H1 (cell line): ENCODE data around the gene POLD4. TPM values are rescaled to one million over a fixed set of nuclear protein-coding genes. Genes with fewer than 3 reads are reported as not detected.

Experiments used
- CTCF ChIA-PET: fragments of 300-600 bp; sonication (Branson Sonifier 250); formaldehyde crosslinking; loops from one replicate; lab custom pipeline; 2021; ENCODE audit not compliant: partially characterized antibody; lab: Charles Lee
- POLR2A ChIA-PET: fragments of 300-600 bp; sonication (Branson Sonifier 250); formaldehyde crosslinking; loops from one replicate; lab custom pipeline; 2021; ENCODE audit warnings: inconsistent platforms; ENCODE audit not compliant: partially characterized antibody; lab: Charles Lee
- DNase-seq, 2 experiments: peaks; one replicate each; pipeline versions ENCODE4 v3.0.0 to v3.0.0-alpha.2; 2010 to 2022; ENCODE audit warnings: low spot score in 2 of 2, low read depth in 1 of 2, mixed read lengths in 1 of 2
- FAIRE-seq: peaks from 2 replicates; lab custom pipeline; 2011; peaks lifted over from hg19 to GRCh38; lab: Jason Lieb, UNC
- H2AFZ ChIP-seq: 2 replicates; pipeline ENCODE4 v1.8.1; 2012; ENCODE audit warnings: low read length, inconsistent platforms
- H2AK5ac ChIP-seq: 2 replicates; pipeline ENCODE4 v1.6.1; 2013; ENCODE audit warnings: low read depth, low read length
- H2BK120ac ChIP-seq: replicated peaks from 2 replicates; pipeline ENCODE3; 2013; ENCODE audit warnings: low read depth, low read length, inconsistent platforms
- H2BK12ac ChIP-seq: 2 replicates; pipeline ENCODE4 v1.6.1; 2013; ENCODE audit warnings: low read depth, low read length
- H2BK15ac ChIP-seq: 2 replicates; pipeline ENCODE4 v1.6.1; 2013; ENCODE audit warnings: low read length
- H2BK20ac ChIP-seq: 2 replicates; pipeline ENCODE4 v1.6.1; 2013; ENCODE audit warnings: low read length
- H2BK5ac ChIP-seq: 2 replicates; pipeline ENCODE4 v1.6.1; 2013; ENCODE audit warnings: low read depth, low read length
- H3K14ac ChIP-seq: 2 replicates; pipeline ENCODE4 v1.6.1; 2013; ENCODE audit warnings: inconsistent platforms; ENCODE audit not compliant: insufficient read length
- H3K18ac ChIP-seq: 2 replicates; pipeline ENCODE4 v1.6.1; 2013; ENCODE audit warnings: low read length; ENCODE audit errors: extremely low read depth
- H3K23ac ChIP-seq: 2 replicates; pipeline ENCODE4 v1.6.1; 2013; ENCODE audit warnings: inconsistent platforms; ENCODE audit not compliant: insufficient read length
- H3K23me2 ChIP-seq: 2 replicates; pipeline ENCODE4 v1.6.1; 2013; ENCODE audit warnings: low read depth, low read length
- H3K27ac ChIP-seq: 2 replicates; pipeline ENCODE4 v1.6.1; 2011; ENCODE audit warnings: low read depth, low read length, inconsistent platforms
- H3K27me3 ChIP-seq, 4 experiments: replicated peaks in 1 of 4; 1 replicate in 1 of 4; 2 replicates in 3 of 4; pipeline versions ENCODE4 v1.6.1 to v1.8.1; 2011 to 2013; ENCODE audit warnings: low read length in 3 of 4, mild to moderate bottlenecking in 3 of 4, inconsistent platforms in 2 of 4, mixed read lengths in 2 of 4, moderate library complexity in 1 of 4; ENCODE audit not compliant: control insufficient read depth in 3 of 4, insufficient read depth in 3 of 4; ENCODE audit errors: extremely low read depth in 1 of 4
- H3K36me3 ChIP-seq, 4 experiments: 2 replicates each; pipeline versions ENCODE4 v1.6.1 to v1.8.1; 2011 to 2013; ENCODE audit warnings: mild to moderate bottlenecking in 4 of 4, low read length in 3 of 4, moderate library complexity in 2 of 4, control low read depth in 1 of 4, inconsistent platforms in 1 of 4; ENCODE audit not compliant: insufficient read depth in 4 of 4, control insufficient read depth in 2 of 4
- H3K4ac ChIP-seq: replicated peaks from 2 replicates; pipeline ENCODE3; 2013; ENCODE audit warnings: low read length, low read depth, mixed read lengths, inconsistent platforms; ENCODE audit not compliant: insufficient read length
- H3K4me1 ChIP-seq, 4 experiments: replicated peaks in 1 of 4; 1 replicate in 1 of 4; 2 replicates in 3 of 4; pipeline versions ENCODE4 v1.6.1 to v1.8.1; 2011 to 2013; ENCODE audit warnings: low read length in 3 of 4, inconsistent platforms in 2 of 4, mixed read lengths in 1 of 4; ENCODE audit not compliant: insufficient read depth in 4 of 4, control insufficient read depth in 3 of 4
- H3K4me2 ChIP-seq, 2 experiments: 2 replicates each; pipeline versions ENCODE4 v1.6.1 to v1.8.1; 2011 to 2013; ENCODE audit warnings: low read depth in 2 of 2, low read length in 2 of 2, control low read depth in 1 of 2, inconsistent platforms in 1 of 2, mild to moderate bottlenecking in 1 of 2; ENCODE audit not compliant: insufficient read depth in 1 of 2
- H3K4me3 ChIP-seq, 4 experiments: fragments of 200-600, 300-600 bp in 1 of 4; sonication (generic), shearing (Covaris generic), sonication (Bioruptor Twin) in 1 of 4; 2 replicates each; pipeline versions ENCODE4 v1.5.1 to v1.8.1; 2011 to 2016; ENCODE audit warnings: low read length in 4 of 4, low read depth in 3 of 4, control low read depth in 2 of 4, inconsistent platforms in 2 of 4, mild to moderate bottlenecking in 2 of 4, mixed read lengths in 1 of 4, moderate library complexity in 1 of 4; ENCODE audit not compliant: insufficient read depth in 2 of 4; ENCODE audit errors: extremely low read depth in 1 of 4
- H3K56ac ChIP-seq: replicated peaks from 2 replicates; pipeline ENCODE3; 2013; ENCODE audit warnings: low read depth, mild to moderate bottlenecking, mixed read lengths, low read length, inconsistent platforms; ENCODE audit not compliant: insufficient read length
- H3K79me1 ChIP-seq: 2 replicates; pipeline ENCODE4 v1.6.1; 2013; ENCODE audit warnings: low read depth, low read length, control low read depth
- H3K79me2 ChIP-seq, 2 experiments: 2 replicates each; pipeline versions ENCODE4 v1.6.1 to v1.8.1; 2012 to 2013; ENCODE audit warnings: low read length in 2 of 2, mild to moderate bottlenecking in 2 of 2, inconsistent platforms in 1 of 2; ENCODE audit not compliant: insufficient read depth in 2 of 2, control insufficient read depth in 1 of 2
- H3K9ac ChIP-seq, 4 experiments: replicated peaks in 1 of 4; 1 replicate in 1 of 4; 2 replicates in 3 of 4; pipeline versions ENCODE4 v1.6.1 to v1.8.1; 2011 to 2013; ENCODE audit warnings: low read depth in 3 of 4, low read length in 3 of 4, control low read depth in 2 of 4, mild to moderate bottlenecking in 2 of 4, moderate library complexity in 2 of 4, inconsistent platforms in 1 of 4; ENCODE audit errors: extremely low read depth in 1 of 4
- H3K9me3 ChIP-seq, 2 experiments: 2 replicates each; pipeline versions ENCODE4 v1.6.1 to v1.8.1; 2012 to 2013; ENCODE audit warnings: mild to moderate bottlenecking in 2 of 2, moderate library complexity in 2 of 2, control low read depth in 1 of 2, inconsistent platforms in 1 of 2, low read depth in 1 of 2, low read length in 1 of 2, mixed read lengths in 1 of 2; ENCODE audit not compliant: insufficient read depth in 2 of 2
- H4K20me1 ChIP-seq, 2 experiments: replicated peaks in 1 of 2; 2 replicates each; pipeline versions ENCODE3 to v1.8.1; 2011 to 2013; ENCODE audit warnings: inconsistent platforms in 2 of 2, low read length in 2 of 2, mild to moderate bottlenecking in 1 of 2; ENCODE audit not compliant: insufficient read depth in 2 of 2, control insufficient read depth in 1 of 2
- H4K5ac ChIP-seq: 2 replicates; pipeline ENCODE4 v1.6.1; 2013; ENCODE audit warnings: low read length, low read depth, mixed read lengths, inconsistent platforms; ENCODE audit not compliant: insufficient read length
- H4K8ac ChIP-seq: 2 replicates; pipeline ENCODE4 v1.8.0; 2013; ENCODE audit warnings: mild to moderate bottlenecking, moderate library complexity, low read length, inconsistent platforms; ENCODE audit not compliant: insufficient read depth; ENCODE audit errors: extremely low read depth
- H4K91ac ChIP-seq: replicated peaks from 2 replicates; pipeline ENCODE3; 2013; ENCODE audit warnings: low read length, mixed read lengths, inconsistent platforms; ENCODE audit not compliant: insufficient read length
- ASH2L ChIP-seq: fragments of 200-600, 300-600 bp; sonication (generic); IDR thresholded peaks from one replicate; pipeline ENCODE4 v1.7.1; 2017; ENCODE audit warnings: low read length
- CBX8 ChIP-seq: fragments of 300-800, 300-1000 bp; sonication (generic); IDR thresholded peaks from 2 replicates; pipeline ENCODE4 v1.7.1; 2016; ENCODE audit warnings: low read depth, low read length, borderline replicate concordance
- CTCF ChIP-seq, 3 experiments: IDR thresholded peaks; 1 replicate in 2 of 3; 2 replicates in 1 of 3; pipeline versions ENCODE4 v1.5.1 to v1.6.1; 2011; ENCODE audit warnings: low read length in 3 of 3, mild to moderate bottlenecking in 3 of 3, inconsistent platforms in 2 of 3, low read depth in 1 of 3, moderate library complexity in 1 of 3; ENCODE audit not compliant: insufficient read depth in 1 of 3; ENCODE audit errors: control extremely low read depth in 1 of 3
- GABPA ChIP-seq: IDR thresholded peaks from 2 replicates; pipeline ENCODE4 v1.6.1; 2011; ENCODE audit warnings: mild to moderate bottlenecking, low read length, moderate library complexity, borderline replicate concordance; ENCODE audit not compliant: insufficient read depth
- HDAC2 ChIP-seq, 2 experiments: fragments of 300-600 bp in 1 of 2; sonication (generic) in 1 of 2; IDR thresholded peaks; 2 replicates each; pipeline ENCODE4 v1.6.1; 2011 to 2012; ENCODE audit warnings: low read depth in 2 of 2, low read length in 2 of 2, mild to moderate bottlenecking in 2 of 2, moderate library complexity in 2 of 2, borderline replicate concordance in 1 of 2, inconsistent platforms in 1 of 2
- JUN ChIP-seq: IDR thresholded peaks from 2 replicates; pipeline ENCODE4 v1.6.1; 2011; ENCODE audit warnings: low read depth, mild to moderate bottlenecking, improper control_type of control experiment, low read length
- POU5F1 ChIP-seq: IDR thresholded peaks from 2 replicates; pipeline ENCODE4 v1.6.1; 2011; ENCODE audit warnings: low read depth, mild to moderate bottlenecking, low read length, moderate library complexity
- SUZ12 ChIP-seq: fragments of 200-600 bp; sonication (generic); IDR thresholded peaks from 2 replicates; pipeline ENCODE4 v1.6.1; 2012; ENCODE audit warnings: mild to moderate bottlenecking, inconsistent platforms, low read length, moderate library complexity, mixed read lengths
- TAF1 ChIP-seq: IDR thresholded peaks from 2 replicates; pipeline ENCODE4 v1.6.1; 2011; ENCODE audit warnings: mild to moderate bottlenecking, low read depth, low read length
- TCF12 ChIP-seq: IDR thresholded peaks from 2 replicates; pipeline ENCODE4 v1.6.1; 2011; ENCODE audit warnings: low read depth, mild to moderate bottlenecking, low read length
- YY1 ChIP-seq: IDR thresholded peaks from 2 replicates; pipeline ENCODE4 v1.6.1; 2011; ENCODE audit warnings: low read depth, mild to moderate bottlenecking, low read length
- WGBS, 2 experiments: shearing (Covaris generic) in 1 of 2; methylation state at CpG; one replicate each; pipeline versions ENCODE4 v1.1.6 to v1.1.7; 2013 to 2015; ENCODE audit warnings: low lambda C conversion rate in 2 of 2, mixed read lengths in 2 of 2, inconsistent platforms in 1 of 2, low coverage in 1 of 2, missing lambda C conversion rate in 1 of 2; ENCODE audit not compliant: insufficient replicate concordance in 2 of 2, insufficient coverage in 1 of 2, insufficient read length in 1 of 2; ENCODE audit errors: extremely low coverage in 1 of 2, missing lambda C conversion rate in 1 of 2; 5-methylcytosine and 5-hydroxymethylcytosine counted together
- polyA plus RNA-seq, 7 experiments: library from polyadenylated mRNA; depleted of rRNA in 3 of 7; stranded (reverse) in 5 of 7; unstranded in 2 of 7; fragments of >200 nt in 5 of 7; fragments of 200-250 nt in 2 of 7; gene quantifications; 1 replicate in 5 of 7; 2 replicates in 1 of 7; 4 replicates in 1 of 7; pipeline versions ENCODE4 v1.2.1 to v1.2.3, GENCODE V29; 2011 to 2013; ENCODE audit warnings: missing spikeins in 2 of 7, mixed read lengths in 2 of 7
- total RNA-seq: library from RNA; stranded (reverse); fragmentation: NEBNext Ultra II Directional; extraction: Animal tissue kit (Norgen Biotek cat#: 25700); gene quantifications from 2 replicates; pipeline ENCODE4 v1.2.1, GENCODE V29; 2021

The POLD4 gene
- total and polyA plus RNA-seq, 2 of the 8 experiments (the other 6 are each of a cell fraction or from before 2014, with no cell fraction given) = 21.2 to 46.7 TPM

- Histone ChIP-seq H2BK15ac (peak overlapping the region; percentile 25; the same call in 1 of the 2 replicates), H3K79me2 (no peaks in the 10 kb centered on the region), H3K27me3 (peaks cover 2 to 60% (median 49%) of the 10 kb centered on the region in 4 experiments), H3K79me1 (no peaks in the 10 kb centered on the region), H3K18ac (peak overlapping the region; percentile 48), H3K27ac (no peak overlapping the region), H4K20me1 (peaks cover 0 to 3% of the 10 kb centered on the region in 2 experiments), H4K8ac (no peak overlapping the region), H2AK5ac (no peak overlapping the region), H2BK120ac (no peak overlapping the region), H3K4ac (no peak overlapping the region), H2BK20ac (0 out of 2 replicates have a peak overlapping the region, but pooled peaks have one; percentile 61), H3K4me3 (peak overlapping the region; percentile 29 to 77 (median 50)), H3K56ac (no peak overlapping the region), H3K4me1 (peaks cover 0 to 41% (median 35%) of the 10 kb centered on the region in 4 experiments; a peak in 6 of 7 replicates), H3K9me3 (no peaks in the 10 kb centered on the region), H3K14ac (no peak overlapping the region), H4K91ac (no peak overlapping the region), H3K36me3 (no peaks in the 10 kb centered on the region), H4K5ac (no peak overlapping the region), H3K9ac (no peak overlapping the region), H3K23ac (no peak overlapping the region), H2BK12ac (peak overlapping the region; percentile 18; the same call in 1 of the 2 replicates), H2AFZ (no peak overlapping the region), H2BK5ac (no peak overlapping the region), H3K4me2 (peak overlapping the region; percentile 82 to 96), H3K23me2 (peaks cover 25% of the 10 kb centered on the region; the same call in 1 of the 2 replicates)
- 7% methylated on average over 14 of the region's 16 CpGs; no CpG with 5 or more reads in 1 of the 2 experiments for WGBS, 2 experiments
- POLR2A ChIA-PET = interaction anchor here (0.9 to 2.1 kb wide), 10 partner anchors 8 to 259 kb away, joined by 3 to 11 read pairs (median 3); partner anchors contain the start of gene POLD4
- CTCF ChIA-PET = interaction anchor here (0.6 to 34.8 kb wide), 8 partner anchors 10 to 648 kb away, joined by 3 to 1305 read pairs (median 18); partner anchors contain the start of genes POLD4, PPP1CA and RAD9A
- DNase-seq (peak in 1 of 2 experiments; percentile 70), FAIRE-seq (no peak)
- no peak for TF ChIP-seq GABPA
- no peak for TF ChIP-seq HDAC2 (IDR thresholded peaks at IDR 0.05; ENCODE audit: borderline replicate concordance in 1 of 2, low read depth in 2 of 2, low read length in 2 of 2)
- no peak for TF ChIP-seq JUN
- no peak for TF ChIP-seq CBX8
- no peak for TF ChIP-seq SUZ12
- TF ChIP-seq POU5F1 = no peak
- TF ChIP-seq TAF1 = no peak
- TF ChIP-seq CTCF (IDR thresholded peaks at IDR 0.05; ENCODE audit: control extremely low read depth in 1 of 3, insufficient read depth in 1 of 3, low read depth in 1 of 3, low read length in 3 of 3) = no peak
- no peak for TF ChIP-seq ASH2L
- TF ChIP-seq TCF12 = no peak
- TF ChIP-seq YY1 = no peak
Measured at GRCh38 chr11:67371911-67372320, 18.6 kb upstream of the POLD4 start.
